Prostate gland (tissue), 2 donors: ENCODE data around the gene EHBP1L1.

Experiments
- CTCF ChIP-seq, 4 experiments: fragments of 200-600 bp in 2 of 4; fragments of 450-650 bp in 2 of 4; sonication (generic) in 2 of 4; IDR thresholded peaks; 1 replicate in 3 of 4; 2 replicates in 1 of 4; pipeline ENCODE4 v1.5.1; 2016 to 2019; ENCODE audit warnings: antibody characterized with exemption in 4 of 4, mild to moderate bottlenecking in 2 of 4, moderate library complexity in 2 of 4
- POLR2AphosphoS5 ChIP-seq: sonication (generic); formaldehyde crosslinking; IDR thresholded peaks from one replicate; pipeline ENCODE4 v1.6.1; 2017; ENCODE audit warnings: antibody characterized with exemption

- peak in 2 of 4 experiments; percentile 23 to 35 for TF ChIP-seq CTCF (IDR thresholded peaks at IDR 0.05)
- no peak for TF ChIP-seq POLR2AphosphoS5
Measured at GRCh38 chr11:65591939-65592857, 16.3 kb downstream of the EHBP1L1 start.
